ENCODE data around the gene SRCIN1.

SRCIN1 gene

GRCh38 chr17:38585056-38585917, 20.5 kb downstream of the SRCIN1 start:
- TF ChIP-seq GATA2 (IDR thresholded peaks at IDR 0.05; ENCODE audit: low read depth, low read length) (no peak), GATA3 (IDR thresholded peaks at IDR 0.05; ENCODE audit: low read depth, low read length) (no peak)

GRCh38 chr17:38584350-38584925, 21.3 kb downstream of the SRCIN1 start:
- TF ChIP-seq GATA2 (IDR thresholded peaks at IDR 0.05; ENCODE audit: low read depth, low read length) (no peak), GATA3 (IDR thresholded peaks at IDR 0.05; ENCODE audit: low read depth, low read length) (no peak)

- no peak for TF ChIP-seq GATA3 (IDR thresholded peaks at IDR 0.05; ENCODE audit: low read depth, low read length)
- no peak for TF ChIP-seq GATA2 (IDR thresholded peaks at IDR 0.05; ENCODE audit: low read depth, low read length)
Observed at GRCh38 chr17:38583828-38584349, 21.9 kb downstream of the SRCIN1 start.

- no peak for TF ChIP-seq GATA3 (IDR thresholded peaks at IDR 0.05; ENCODE audit: low read depth, low read length)
- no peak for TF ChIP-seq GATA2 (IDR thresholded peaks at IDR 0.05; ENCODE audit: low read depth, low read length)
Observed at GRCh38 chr17:38583176-38583575, 22.6 kb downstream of the SRCIN1 start.

- no peak for TF ChIP-seq GATA2 (IDR thresholded peaks at IDR 0.05; ENCODE audit: low read depth, low read length)
- TF ChIP-seq GATA3 (IDR thresholded peaks at IDR 0.05; ENCODE audit: low read depth, low read length): no peak
Observed at GRCh38 chr17:38582069-38582468, 23.7 kb downstream of the SRCIN1 start.

- no peak for TF ChIP-seq GATA3 (IDR thresholded peaks at IDR 0.05; ENCODE audit: low read depth, low read length)
- no peak for TF ChIP-seq GATA2 (IDR thresholded peaks at IDR 0.05; ENCODE audit: low read depth, low read length)
Observed at GRCh38 chr17:38579934-38580333, 25.8 kb downstream of the SRCIN1 start.

- TF ChIP-seq GATA2 (IDR thresholded peaks at IDR 0.05; ENCODE audit: low read depth, low read length) (no peak), GATA3 (IDR thresholded peaks at IDR 0.05; ENCODE audit: low read depth, low read length) (no peak)
Observed at GRCh38 chr17:38579083-38579480, 26.7 kb downstream of the SRCIN1 start.

GRCh38 chr17:38578229-38579082, 27.3 kb downstream of the SRCIN1 start:
- TF ChIP-seq GATA3 (IDR thresholded peaks at IDR 0.05; ENCODE audit: low read depth, low read length): no peak
- TF ChIP-seq GATA2 (IDR thresholded peaks at IDR 0.05; ENCODE audit: low read depth, low read length): no peak

- TF ChIP-seq GATA2 (IDR thresholded peaks at IDR 0.05; ENCODE audit: low read depth, low read length) (peak; percentile 33; the same call in 1 of the 2 replicates), GATA3 (IDR thresholded peaks at IDR 0.05; ENCODE audit: low read depth, low read length) (no peak)
Observed at GRCh38 chr17:38577645-38578173, 28.0 kb downstream of the SRCIN1 start.

- TF ChIP-seq GATA3 (IDR thresholded peaks at IDR 0.05; ENCODE audit: low read depth, low read length) (no peak), GATA2 (IDR thresholded peaks at IDR 0.05; ENCODE audit: low read depth, low read length) (no peak)
Observed at GRCh38 chr17:38577244-38577643, 28.5 kb downstream of the SRCIN1 start.

GRCh38 chr17:38575781-38576180, 30.0 kb downstream of the SRCIN1 start:
- TF ChIP-seq GATA2 (IDR thresholded peaks at IDR 0.05; ENCODE audit: low read depth, low read length) (no peak), GATA3 (IDR thresholded peaks at IDR 0.05; ENCODE audit: low read depth, low read length) (no peak)

GRCh38 chr17:38574712-38575111, 31.0 kb downstream of the SRCIN1 start:
- TF ChIP-seq GATA3 (IDR thresholded peaks at IDR 0.05; ENCODE audit: low read depth, low read length): no peak
- no peak for TF ChIP-seq GATA2 (IDR thresholded peaks at IDR 0.05; ENCODE audit: low read depth, low read length)

GRCh38 chr17:38572669-38573365, 32.9 kb downstream of the SRCIN1 start:
- TF ChIP-seq GATA3 (IDR thresholded peaks at IDR 0.05; ENCODE audit: low read depth, low read length) (no peak), GATA2 (IDR thresholded peaks at IDR 0.05; ENCODE audit: low read depth, low read length) (no peak)

Data from SH-SY5Y (cell line).